Measurements from ENCODE around the gene SDS. TPM values are rescaled to one million over a fixed set of nuclear protein-coding genes. Genes with fewer than 3 reads are reported as not detected.

The SDS gene
- total RNA-seq, 1 donor from 2014 or later, result not detected

Other genes with a start within 250 kb of the SDS start
- 52.5 TPM for gene DDX54, start 218.4 kb downstream of the SDS start, total RNA-seq
- gene RITA1, start 218.2 kb downstream of the SDS start, total RNA-seq, result 14.5 TPM
- gene TPCN1, start 182.4 kb downstream of the SDS start, total RNA-seq, result 39.5 TPM
- 42.2 TPM for gene SLC8B1, start 68.8 kb downstream of the SDS start, total RNA-seq
- gene PLBD2, start 45.3 kb downstream of the SDS start, total RNA-seq, result 38.1 TPM
- not detected for gene SDSL, start 18.5 kb upstream of the SDS start, total RNA-seq
- gene LHX5, start 68.0 kb upstream of the SDS start, total RNA-seq, result not detected

Measured in vagina (tissue), 1 donor.